ACC112 (cell line): ENCODE measurements around the gene RPTOR.
A peak's percentile ranks its signal among the peaks of the same experiment; 100 is the strongest.

ENCODE experiments used
- H2AFZ ChIP-seq: fragments of 200-600 bp; sonication (generic); one replicate; pipeline ENCODE4 v1.6.0; 2017; ENCODE audit warnings: antibody characterized with exemption, low read length; ENCODE audit not compliant: unreplicated experiment
- H3K27ac ChIP-seq: fragments of 200-600 bp; sonication (generic); 2 replicates; pipeline ENCODE4 v1.5.1; 2014; ENCODE audit warnings: low read depth, mild to moderate bottlenecking, antibody characterized with exemption, low read length, moderate library complexity
- H3K27me3 ChIP-seq: fragments of 200-600 bp; sonication (generic); 2 replicates; pipeline ENCODE4 v1.6.1; 2014; ENCODE audit warnings: mild to moderate bottlenecking, antibody characterized with exemption, low read length, moderate library complexity, mixed read lengths; ENCODE audit not compliant: insufficient read depth
- H3K36me3 ChIP-seq: fragments of 200-600 bp; sonication (generic); 2 replicates; pipeline ENCODE4 v1.6.1; 2016; ENCODE audit warnings: mild to moderate bottlenecking, antibody characterized with exemption, low read length, moderate library complexity, mixed read lengths; ENCODE audit not compliant: insufficient read depth
- H3K4me1 ChIP-seq: fragments of 200-600 bp; sonication (generic); one replicate; pipeline ENCODE4 v1.6.1; 2016; ENCODE audit warnings: low read length, mixed read lengths; ENCODE audit not compliant: insufficient read depth, unreplicated experiment, control insufficient read depth
- H3K4me3 ChIP-seq: fragments of 200-600 bp; sonication (generic); 2 replicates; pipeline ENCODE4 v1.5.1; 2014; ENCODE audit warnings: mild to moderate bottlenecking, low read depth, low read length
- H3K79me2 ChIP-seq: fragments of 200-600 bp; sonication (generic); one replicate; pipeline ENCODE4 v1.6.0; 2016; ENCODE audit warnings: low read length; ENCODE audit not compliant: control insufficient read depth, unreplicated experiment, insufficient read depth

RPTOR gene

DNA sequence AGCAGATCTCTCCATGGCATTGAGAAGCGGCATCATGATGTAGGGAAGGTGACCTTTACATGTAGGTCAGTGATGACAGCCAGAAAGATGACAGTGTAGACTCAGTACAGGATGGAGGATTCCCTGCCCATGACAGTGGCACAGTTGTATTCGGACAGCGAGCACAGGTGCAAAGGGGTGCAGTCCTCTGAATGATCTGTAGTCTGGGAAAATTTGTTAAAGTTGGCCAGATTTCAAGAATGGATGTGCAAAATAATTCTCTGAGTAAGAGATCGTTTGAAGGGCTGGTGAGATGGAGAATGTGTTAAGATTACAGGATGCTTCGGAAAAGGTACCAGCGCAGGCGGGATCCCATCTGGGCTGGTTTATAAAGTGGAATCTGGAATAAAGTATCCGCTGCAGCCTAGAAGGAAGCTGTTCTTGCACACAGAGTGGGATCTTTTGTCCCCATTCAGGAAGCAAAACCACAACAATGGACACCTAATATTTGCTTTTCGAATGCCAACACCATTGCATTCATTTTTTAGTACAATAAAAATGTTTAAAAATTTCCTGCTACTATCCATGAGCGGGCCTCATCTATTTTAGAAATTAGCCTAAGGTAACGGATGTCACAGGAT is 101.2 kb downstream of the RPTOR start:
- peaks cover 32% of the 10 kb centered on the region for H3K79me2 ChIP-seq
- H3K27me3 ChIP-seq: no peaks in the 10 kb centered on the region
- H2AFZ ChIP-seq: no peak overlapping the region
- no peak overlapping the region for H3K27ac ChIP-seq
- H3K36me3 ChIP-seq: peaks cover 21% of the 10 kb centered on the region
- no peak overlapping the region for H3K4me3 ChIP-seq
- peaks cover 38% of the 10 kb centered on the region for H3K4me1 ChIP-seq

DNA sequence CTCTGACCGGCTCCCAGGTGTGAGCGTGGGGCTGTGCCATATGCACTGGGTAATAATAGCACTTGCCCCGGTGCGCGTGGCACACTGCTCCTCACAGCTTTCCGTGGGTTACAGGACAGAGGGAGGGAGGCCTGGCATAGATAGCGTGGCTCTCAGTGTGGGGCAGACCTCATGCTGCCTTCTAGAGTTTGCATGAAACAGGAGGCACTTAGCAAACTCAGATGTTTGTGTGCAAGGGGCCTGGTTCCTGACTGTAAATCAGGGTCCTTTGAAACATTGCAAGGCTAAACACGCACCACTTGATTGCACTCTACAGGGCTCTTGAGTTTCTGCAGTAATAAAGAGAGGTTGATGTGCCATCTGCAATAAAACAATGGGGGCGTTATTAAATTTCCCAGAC is 101.7 kb downstream of the RPTOR start:
- H3K36me3 ChIP-seq: peaks cover 18% of the 10 kb centered on the region
- H3K4me1 ChIP-seq: peaks cover 40% of the 10 kb centered on the region
- no peak overlapping the region for H2AFZ ChIP-seq
- H3K27me3 ChIP-seq: no peaks in the 10 kb centered on the region
- no peak overlapping the region for H3K4me3 ChIP-seq
- H3K27ac ChIP-seq: no peak overlapping the region
- H3K79me2 ChIP-seq: peaks cover 37% of the 10 kb centered on the region

DNA sequence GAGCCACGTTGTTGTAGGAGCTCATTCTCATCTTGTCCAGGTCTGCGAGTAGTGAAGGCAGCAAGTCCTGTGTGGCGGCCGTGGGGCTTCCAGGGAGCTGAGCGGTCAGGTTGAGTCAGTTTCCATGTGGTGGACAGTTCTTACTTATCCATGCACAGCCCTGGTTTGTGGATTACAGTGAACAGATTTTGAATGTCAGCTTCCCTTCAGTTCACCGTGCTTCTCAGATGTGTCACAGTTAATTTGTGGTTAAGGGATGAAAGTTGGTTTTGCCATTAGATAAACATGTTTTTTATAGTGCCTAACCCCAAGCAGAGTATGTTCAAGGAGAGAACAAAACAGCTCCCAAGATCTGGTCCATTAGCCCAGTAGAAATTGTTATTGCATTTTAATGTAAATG is 103.1 kb downstream of the RPTOR start:
- H3K4me3 ChIP-seq: peak overlapping the region; percentile 39; the same call in 1 of the 2 replicates
- H3K36me3 ChIP-seq: peaks cover 11% of the 10 kb centered on the region; the same call in 1 of the 2 replicates
- no peaks in the 10 kb centered on the region for H3K27me3 ChIP-seq
- H3K4me1 ChIP-seq: peaks cover 44% of the 10 kb centered on the region
- peaks cover 46% of the 10 kb centered on the region for H3K79me2 ChIP-seq
- H2AFZ ChIP-seq: no peak overlapping the region
- peak overlapping the region; percentile 95 for H3K27ac ChIP-seq

DNA sequence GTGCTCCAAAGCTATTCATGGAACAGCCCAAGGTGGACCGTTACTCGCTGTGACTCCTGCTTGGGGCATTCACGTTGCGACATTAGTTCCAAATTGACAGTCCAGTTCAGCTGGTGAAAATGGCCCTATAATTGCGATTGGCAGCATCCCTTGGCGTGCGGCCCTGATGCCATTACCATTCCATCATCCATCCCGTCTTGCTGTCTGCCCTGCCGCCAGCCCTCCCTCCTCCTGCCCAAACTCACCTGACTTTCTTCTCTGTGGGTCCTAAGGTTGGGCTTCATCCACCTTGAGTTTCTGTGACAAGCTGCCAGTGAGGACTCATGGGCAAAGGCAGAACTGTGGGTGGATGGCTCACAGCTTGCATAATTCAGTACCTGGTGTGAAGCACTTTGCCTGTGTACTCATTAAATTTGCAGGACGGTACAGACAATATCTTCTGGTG is 104.6 kb downstream of the RPTOR start:
- H3K27me3 ChIP-seq: no peaks in the 10 kb centered on the region
- H3K27ac ChIP-seq: peak overlapping the region; percentile 95
- peaks cover 57% of the 10 kb centered on the region for H3K79me2 ChIP-seq

DNA sequence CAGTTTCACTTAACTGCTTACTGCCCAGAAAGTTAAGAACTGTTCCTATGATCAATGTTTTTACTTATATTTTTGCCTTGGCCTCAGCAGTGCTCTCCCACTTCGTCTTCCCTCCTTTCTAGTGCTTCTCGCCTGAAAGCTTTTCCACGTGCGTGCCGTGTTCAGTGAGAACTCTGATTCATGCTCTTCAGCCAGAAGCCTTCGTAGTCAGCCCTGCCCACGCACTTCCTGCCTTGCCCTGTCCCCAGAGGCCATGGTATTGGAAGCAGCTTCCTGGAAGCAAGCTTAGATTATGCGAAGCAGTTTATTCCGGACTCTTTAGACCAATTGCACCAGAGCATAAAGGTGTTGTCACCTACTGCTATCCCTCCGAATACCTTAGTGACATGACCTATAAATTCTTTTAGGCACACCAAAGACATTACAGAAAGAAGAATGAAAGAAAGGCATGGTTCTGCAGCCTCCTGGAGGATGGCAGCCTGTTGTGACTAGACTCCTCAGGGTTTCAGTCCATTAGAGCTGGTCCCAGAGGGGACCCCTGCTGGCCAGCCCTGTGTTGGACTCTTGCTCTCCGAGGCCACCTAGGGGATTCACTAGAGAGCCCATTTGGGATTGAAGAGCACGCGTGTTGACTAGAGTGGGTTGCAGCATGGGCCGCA is 105.2 kb downstream of the RPTOR start:
- Histone ChIP-seq H3K27me3 (no peaks in the 10 kb centered on the region), H3K4me3 (peak overlapping the region; percentile 33), H3K36me3 (no peaks in the 10 kb centered on the region), H3K4me1 (peaks cover 44% of the 10 kb centered on the region), H3K27ac (peak overlapping the region; percentile 95), H2AFZ (no peak overlapping the region), H3K79me2 (peaks cover 57% of the 10 kb centered on the region)

More for the DNA sequence above, 104.6 kb downstream of the RPTOR start:
- Histone ChIP-seq H3K4me1 (peaks cover 44% of the 10 kb centered on the region), H2AFZ (no peak overlapping the region), H3K4me3 (peak overlapping the region; percentile 33; the same call in 1 of the 2 replicates), H3K36me3 (no peaks in the 10 kb centered on the region)

DNA sequence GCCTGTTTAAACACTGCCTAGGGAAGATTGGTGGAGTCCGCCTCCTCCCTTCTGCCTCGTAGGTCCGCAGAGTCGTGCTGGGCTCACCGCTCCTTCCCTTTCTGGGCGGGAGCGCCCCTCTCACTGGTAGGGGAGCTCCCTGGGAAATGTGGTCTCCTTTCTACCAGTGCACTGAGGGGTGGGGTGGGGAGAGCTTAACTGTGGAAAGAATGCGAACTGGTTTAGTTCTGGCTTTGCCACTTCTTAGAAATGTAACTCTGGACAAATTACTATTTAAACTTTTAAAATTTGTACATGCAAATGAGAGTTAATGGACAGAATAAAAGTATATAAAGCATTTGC is 105.7 kb downstream of the RPTOR start:
- H3K27ac ChIP-seq: peak overlapping the region; percentile 95
- H3K4me1 ChIP-seq: peaks cover 44% of the 10 kb centered on the region
- H3K4me3 ChIP-seq: peak overlapping the region; percentile 33
- H3K27me3 ChIP-seq: no peaks in the 10 kb centered on the region
- H2AFZ ChIP-seq: no peak overlapping the region
- H3K79me2 ChIP-seq: peaks cover 57% of the 10 kb centered on the region
- H3K36me3 ChIP-seq: no peaks in the 10 kb centered on the region

DNA sequence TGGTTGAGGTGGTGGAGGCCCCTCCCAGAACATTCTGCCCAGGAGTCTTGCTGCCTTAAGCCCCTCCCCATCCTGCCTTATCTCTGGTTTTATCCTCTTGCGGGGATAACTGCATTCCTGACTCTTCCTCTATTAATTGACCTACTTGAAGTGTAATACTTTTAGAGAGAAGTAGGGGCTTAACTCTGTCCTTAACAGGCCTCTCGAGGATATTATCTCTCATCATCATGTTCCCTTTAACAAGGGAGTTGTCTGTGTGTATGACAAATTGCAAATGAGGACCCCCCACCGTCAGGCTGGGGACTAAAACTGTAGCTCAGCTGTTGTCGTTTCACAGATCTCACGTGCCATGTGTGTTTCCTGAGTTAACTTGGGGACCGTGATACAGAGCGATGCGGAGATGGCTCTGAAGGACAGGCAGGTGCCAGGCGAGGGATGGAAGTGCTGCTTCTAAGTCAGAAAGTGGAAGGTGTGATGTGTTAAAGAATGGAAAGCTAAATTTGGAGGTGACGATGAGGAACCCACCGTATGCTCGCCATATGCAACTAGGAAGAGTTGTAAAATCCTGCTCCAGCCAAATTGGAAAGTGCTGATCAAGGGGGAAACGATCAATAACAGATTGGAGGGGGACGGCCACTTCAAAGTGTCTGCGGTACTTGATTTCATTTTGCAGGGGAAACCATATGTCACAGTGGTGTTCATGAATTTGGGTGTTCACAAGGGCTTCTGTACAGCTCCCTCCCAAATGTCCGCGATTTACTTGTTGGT is 106.3 kb downstream of the RPTOR start:
- no peaks in the 10 kb centered on the region for H3K36me3 ChIP-seq
- peak overlapping the region; percentile 95 for H3K27ac ChIP-seq
- H2AFZ ChIP-seq: no peak overlapping the region
- H3K79me2 ChIP-seq: peaks cover 58% of the 10 kb centered on the region
- H3K4me1 ChIP-seq: peaks cover 44% of the 10 kb centered on the region
- H3K27me3 ChIP-seq: no peaks in the 10 kb centered on the region
- H3K4me3 ChIP-seq: no peak overlapping the region

DNA sequence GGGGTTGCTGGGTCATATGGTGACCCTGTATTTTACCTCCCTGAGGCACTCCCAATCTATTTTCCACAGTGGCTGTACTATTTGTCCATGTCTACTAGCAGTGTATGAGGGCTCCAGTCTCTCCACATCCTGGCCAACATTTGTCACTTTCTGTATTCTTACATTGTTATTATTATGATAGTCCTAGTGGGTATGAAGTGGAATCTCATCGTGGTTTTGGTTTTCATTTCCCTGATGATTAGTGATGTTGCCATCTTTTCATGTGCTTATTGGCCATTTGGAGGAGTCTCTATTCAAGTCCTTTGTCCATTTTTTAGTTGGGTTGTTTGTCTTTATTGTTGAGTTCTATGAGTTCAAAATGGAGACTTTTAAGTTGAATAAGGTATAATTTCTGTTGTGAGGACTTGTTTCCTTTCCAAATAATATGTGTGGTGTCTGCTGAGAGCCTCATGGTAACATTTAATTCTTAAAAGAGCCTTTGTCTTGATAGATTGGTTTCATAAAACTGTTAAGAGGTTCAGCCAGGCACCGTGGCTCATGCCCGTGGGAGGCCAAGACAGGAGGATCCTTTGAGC is 108.2 kb downstream of the RPTOR start:
- no peak overlapping the region for H3K4me3 ChIP-seq
- peaks cover 35% of the 10 kb centered on the region for H3K4me1 ChIP-seq
- H3K27ac ChIP-seq: peak overlapping the region; percentile 25; the same call in 1 of the 2 replicates
- H3K27me3 ChIP-seq: no peaks in the 10 kb centered on the region
- no peak overlapping the region for H2AFZ ChIP-seq
- H3K79me2 ChIP-seq: peaks cover 65% of the 10 kb centered on the region
- H3K36me3 ChIP-seq: peaks cover 4% of the 10 kb centered on the region; the same call in 1 of the 2 replicates

DNA sequence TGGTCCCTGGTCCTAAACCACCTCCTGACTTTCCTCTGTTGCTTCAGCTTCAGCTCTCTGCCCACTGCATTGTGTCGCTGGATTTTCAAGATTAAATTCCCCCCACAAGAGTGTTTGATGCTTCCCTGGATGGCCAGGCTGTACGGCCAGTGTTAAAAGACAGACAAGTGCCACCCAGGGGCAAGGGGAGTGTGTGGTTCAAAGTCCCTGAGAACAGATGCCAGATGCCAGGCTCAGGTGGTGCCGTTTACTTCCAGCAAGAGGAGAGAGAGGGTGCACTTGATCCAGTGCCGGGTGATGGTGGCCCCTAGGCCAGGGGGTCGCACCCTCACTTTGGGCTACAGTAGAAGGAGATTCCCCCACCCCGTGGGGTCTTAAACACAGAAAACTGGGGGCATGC is 109.2 kb downstream of the RPTOR start:
- Histone ChIP-seq H3K36me3 (peaks cover 6% of the 10 kb centered on the region; the same call in 1 of the 2 replicates), H3K27ac (no peak overlapping the region), H3K27me3 (no peaks in the 10 kb centered on the region), H2AFZ (no peak overlapping the region), H3K4me1 (peaks cover 25% of the 10 kb centered on the region), H3K4me3 (no peak overlapping the region), H3K79me2 (peaks cover 64% of the 10 kb centered on the region)

DNA sequence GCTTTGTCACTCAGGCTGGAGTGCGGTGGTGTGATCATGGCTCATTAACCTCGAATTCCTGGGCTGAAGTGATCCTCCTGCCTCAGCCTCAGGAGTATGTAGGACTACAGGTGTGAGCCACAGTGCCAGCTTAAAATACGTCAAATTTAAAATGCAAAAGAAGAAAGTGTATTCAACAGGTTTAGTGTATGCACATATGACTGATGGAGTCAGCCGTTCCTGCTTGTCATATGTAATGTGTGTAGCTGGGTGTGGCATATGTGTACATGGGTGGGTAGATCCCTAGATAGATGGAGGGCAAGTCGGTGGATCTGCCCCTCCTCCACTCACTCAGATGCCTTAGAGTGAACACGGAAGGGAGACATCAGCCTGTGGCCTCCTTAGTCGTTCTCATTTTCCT is 111.0 kb downstream of the RPTOR start:
- Histone ChIP-seq H3K79me2 (peaks cover 59% of the 10 kb centered on the region), H3K36me3 (peaks cover 7% of the 10 kb centered on the region; the same call in 1 of the 2 replicates), H3K4me1 (peaks cover 8% of the 10 kb centered on the region), H2AFZ (no peak overlapping the region), H3K27ac (no peak overlapping the region), H3K27me3 (no peaks in the 10 kb centered on the region), H3K4me3 (no peak overlapping the region)
